Putamen (tissue), 1 donor: ENCODE data around the gene METTL24.
"Not testable (repeated sequence)": the region's sequence is repeated elsewhere in the genome, so short reads cannot be mapped to it uniquely, and the experiment has no call there.

ENCODE experiments used
- DNase-seq: peaks from one replicate; pipeline ENCODE4 v3.0.0-alpha.2; 2016; ENCODE audit warnings: low spot score

Gene METTL24

DNA sequence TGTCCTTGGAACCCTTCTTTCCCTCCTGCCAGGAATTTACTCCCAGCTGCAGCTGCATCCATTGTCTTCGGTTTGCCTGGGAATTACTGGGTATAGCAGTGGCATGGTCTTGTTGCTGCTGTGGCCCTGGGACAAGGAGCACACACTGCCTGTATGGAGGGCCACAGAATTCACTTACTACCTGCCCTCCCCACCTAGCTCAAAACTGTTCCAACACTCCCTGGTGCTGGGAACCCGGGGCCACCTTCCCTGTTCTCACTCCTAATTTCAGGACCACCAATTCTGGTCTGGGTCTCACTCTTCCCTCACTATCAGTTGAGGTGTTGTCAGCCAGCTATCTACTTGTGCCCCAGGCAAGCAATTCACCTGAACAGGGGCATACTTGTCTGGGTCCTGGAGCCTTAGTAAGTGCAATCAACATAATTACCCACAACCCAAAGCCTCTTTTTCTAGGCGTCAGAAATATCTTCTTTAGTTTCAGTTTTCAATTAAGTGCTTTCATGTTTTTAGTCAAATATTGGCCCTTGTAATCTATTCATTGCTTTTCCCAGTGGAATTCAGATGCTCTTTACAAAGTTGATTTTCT is 47.2 kb downstream of the METTL24 start:
- no peak for DNase-seq

DNA sequence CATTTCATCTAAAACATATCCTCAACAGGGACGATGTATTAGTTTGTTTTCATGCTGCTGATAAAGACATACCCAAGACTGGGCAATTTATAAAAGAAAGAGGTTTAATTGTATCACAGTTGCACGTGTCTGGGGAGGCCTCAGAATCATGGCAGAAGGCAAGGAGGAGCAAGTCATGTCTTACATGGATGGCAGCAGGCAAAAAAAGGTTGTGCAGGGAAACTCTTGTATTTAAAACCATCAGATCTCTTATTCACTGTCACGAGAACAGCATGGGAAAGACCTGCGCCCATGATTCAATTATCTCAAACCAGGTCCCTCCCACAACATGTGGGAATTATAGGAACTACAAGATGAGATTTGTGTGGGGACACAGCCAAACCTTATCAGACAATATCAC is 48.7 kb downstream of the METTL24 start:
- not testable (repeated sequence) for DNase-seq

DNA sequence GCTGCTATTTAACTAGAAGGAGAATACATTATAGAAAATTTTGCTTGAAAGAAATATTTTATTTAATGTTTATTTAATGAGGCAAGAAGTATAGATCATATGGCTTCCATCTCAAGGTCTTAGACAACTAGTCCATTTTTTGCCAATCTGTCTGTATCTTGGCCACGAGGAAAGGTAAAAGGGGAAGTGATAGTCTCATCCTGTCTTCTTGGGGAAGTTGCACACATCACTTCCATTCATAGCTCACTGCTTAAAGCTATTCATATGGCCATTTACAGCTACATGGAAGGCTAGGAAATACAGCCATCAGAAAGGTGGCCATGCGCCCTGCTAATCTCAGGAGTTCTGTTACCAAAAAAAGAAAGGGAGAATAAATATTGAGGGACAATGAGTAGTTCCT is 50.8 kb downstream of the METTL24 start:
- no peak for DNase-seq

DNA sequence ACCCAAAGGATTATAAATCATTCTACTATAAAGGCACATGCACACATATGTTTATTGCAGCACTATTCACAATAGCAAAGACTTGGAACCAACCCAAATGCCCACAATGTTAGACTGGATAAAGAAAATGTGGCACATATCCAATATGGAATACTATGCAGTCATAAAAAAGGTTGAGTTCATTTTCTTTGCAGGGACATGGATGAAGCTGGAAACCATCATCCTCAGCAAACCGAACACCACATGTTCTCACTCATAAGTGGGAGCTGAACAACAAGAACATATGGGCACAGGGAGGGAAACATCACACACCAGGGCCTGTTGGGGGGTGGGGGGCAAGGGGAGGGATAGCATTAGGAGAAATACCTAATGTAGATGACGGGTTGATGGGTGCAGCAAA is 52.3 kb downstream of the METTL24 start:
- DNase-seq = not testable (repeated sequence)

DNA sequence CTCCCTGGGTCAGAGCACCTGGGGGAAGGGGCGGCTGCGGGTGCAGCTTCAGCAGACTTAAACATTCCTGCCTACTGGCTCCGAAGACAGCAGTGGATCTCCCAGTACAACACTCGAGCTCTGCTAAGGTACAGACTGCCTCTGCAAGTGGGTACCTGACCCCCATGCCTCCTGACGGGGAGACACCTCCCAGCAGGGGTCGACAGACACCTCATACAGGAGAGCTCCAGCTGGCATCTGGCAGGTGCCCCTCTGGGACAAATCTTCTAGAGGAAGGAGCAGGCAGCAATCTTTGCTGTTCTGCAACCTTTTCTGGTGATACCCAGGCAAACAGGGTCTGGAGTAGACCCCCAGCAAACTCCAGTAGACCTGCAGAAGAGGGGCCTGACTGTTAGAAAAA is 54.5 kb downstream of the METTL24 start:
- not testable (repeated sequence) for DNase-seq

DNA sequence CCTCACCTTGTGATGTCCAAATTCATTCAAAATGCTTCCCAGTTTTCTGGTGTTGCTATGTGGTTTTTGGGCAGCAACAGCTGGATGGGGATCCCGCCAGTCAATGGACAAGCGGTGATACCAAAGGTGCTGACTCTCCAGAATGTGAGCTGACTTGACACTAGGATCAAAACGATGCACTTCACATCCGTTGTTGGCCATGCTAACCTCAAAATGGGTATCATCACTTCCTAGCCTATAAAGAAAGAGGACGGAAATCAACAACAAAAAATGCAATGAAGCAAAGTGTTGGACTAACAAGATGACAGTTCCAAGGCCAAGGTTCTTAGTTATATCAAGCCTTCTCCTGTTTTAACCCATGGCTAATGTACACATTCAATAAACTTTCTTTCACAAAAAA is 59.2 kb downstream of the METTL24 start:
- DNase-seq = no peak

DNA sequence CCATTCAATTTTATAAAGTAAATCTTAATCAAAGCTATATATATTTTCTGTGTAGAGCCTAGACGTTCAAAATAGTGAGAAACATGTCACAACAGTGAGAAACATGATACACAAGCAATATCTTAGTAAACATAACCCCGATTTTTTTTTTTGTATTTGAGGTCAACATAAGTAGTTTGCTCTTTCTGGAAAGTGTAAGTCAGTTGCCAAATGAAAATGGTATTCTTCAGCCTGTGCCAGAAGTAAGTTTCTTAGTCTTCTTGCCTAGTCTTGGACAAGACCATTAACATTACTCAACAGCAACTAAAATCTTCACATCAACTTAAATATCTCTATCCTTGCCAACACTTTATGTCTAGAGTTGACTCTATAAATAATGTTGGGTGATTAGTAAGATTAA is 59.7 kb downstream of the METTL24 start:
- no peak for DNase-seq

DNA sequence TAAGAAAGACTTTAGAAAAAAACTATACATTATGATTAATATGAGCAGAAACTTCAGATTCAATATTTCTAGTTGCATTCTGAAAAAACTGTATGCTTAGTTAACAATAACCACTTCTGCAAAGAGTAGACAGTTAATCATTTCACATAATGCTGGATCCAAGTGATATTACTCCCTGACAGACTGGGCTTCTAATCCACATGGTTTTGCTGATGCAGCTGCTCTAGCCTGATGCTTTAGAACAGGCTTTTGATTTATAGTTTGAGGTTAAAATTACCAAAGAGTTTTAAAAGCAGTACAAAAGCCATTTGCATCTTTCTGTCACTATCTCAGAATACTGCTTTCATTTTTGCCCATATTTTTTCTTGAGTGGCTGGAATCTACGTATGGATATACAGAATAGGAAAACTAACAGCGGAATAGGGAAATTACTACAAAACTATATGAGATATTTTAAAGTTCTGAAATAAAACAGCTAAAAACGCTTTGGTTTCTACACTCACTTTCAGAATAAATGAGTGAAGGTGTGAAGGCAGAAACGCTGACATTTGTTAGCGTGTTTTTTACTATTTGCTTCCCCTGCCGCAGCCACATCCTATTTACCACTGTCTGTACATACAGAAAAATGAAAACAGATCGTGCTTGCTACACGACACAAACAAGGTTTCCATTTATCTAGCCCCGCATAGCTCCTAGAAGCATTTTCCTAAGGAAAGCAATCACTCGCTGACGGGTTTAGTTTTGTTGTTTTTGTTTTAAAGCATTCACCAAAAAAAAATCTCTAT is 61.7 kb downstream of the METTL24 start:
- no peak for DNase-seq

DNA sequence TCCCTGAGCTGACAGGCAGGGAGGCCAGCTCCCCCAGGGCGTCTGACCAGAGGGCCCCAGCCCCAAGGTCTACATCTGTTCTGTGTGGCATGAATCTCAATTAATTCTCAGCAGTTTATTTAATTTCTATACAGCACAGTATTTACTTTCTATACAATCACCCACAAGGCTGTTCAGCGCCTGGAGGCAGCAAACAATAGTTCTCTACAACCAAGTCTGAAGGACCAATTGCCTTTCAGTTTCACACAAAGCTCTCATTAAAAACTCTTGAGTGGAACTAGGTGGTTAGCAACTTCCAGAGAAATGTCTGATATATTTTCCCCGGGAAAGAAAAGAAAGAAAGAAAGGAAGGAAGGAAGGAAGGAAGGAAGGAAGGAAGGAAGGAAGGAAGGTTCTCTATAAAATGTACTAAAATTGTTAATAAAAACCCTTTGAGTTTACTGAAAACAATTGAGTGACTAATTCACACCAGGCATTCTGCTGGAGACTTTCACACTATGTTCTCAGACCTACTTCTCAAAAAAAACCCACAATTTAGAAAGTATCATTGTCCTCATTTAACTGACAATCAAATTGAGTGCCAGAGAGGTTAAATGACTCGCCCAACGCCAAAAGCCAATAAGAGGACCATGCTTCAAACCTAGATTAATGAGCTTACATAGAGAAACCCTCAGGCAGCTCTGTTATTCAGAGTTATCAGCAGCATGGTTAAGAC is 62.5 kb downstream of the METTL24 start:
- no peak for DNase-seq

DNA sequence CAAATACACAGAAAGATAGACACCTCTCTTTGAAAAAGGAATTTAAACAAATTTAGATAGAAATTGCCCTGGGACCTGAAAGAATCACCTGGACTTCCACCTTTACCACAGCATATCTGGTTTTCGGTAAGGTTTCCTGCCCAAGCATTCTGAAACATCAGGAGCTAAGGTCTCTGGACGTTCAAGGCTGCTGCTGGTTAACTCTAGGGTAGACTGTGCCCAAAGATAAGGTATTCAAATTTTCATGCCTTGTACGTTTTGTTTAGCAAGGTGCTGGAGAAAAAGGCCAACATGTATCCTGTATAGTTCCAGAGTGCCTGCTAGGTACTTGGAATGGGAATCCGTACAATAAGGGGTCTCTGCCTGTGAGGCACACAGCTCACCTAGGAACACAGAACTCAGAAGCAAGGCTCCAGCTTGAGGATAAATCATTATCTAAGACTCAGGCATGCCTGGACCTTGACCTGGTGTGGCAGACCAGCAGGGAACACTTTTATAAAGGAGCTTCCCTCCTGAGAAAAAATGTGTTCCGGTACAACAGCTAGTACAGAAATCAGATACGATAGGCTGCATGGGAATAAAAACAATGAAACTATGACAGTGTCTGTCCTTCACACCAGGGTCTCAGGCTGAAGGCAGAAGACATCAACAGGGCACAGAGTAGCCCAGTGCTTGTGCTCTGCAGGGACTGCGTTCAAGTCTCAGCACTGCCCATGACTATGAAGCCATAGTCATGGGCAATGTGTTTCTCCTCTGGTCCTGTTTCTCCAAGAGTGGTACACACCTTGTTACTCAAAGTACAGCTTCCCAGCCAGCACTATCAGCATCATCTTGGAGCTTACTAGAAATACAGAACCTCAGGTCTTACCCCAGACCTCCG is 70.4 kb downstream of the METTL24 start:
- DNase-seq = no peak

DNA sequence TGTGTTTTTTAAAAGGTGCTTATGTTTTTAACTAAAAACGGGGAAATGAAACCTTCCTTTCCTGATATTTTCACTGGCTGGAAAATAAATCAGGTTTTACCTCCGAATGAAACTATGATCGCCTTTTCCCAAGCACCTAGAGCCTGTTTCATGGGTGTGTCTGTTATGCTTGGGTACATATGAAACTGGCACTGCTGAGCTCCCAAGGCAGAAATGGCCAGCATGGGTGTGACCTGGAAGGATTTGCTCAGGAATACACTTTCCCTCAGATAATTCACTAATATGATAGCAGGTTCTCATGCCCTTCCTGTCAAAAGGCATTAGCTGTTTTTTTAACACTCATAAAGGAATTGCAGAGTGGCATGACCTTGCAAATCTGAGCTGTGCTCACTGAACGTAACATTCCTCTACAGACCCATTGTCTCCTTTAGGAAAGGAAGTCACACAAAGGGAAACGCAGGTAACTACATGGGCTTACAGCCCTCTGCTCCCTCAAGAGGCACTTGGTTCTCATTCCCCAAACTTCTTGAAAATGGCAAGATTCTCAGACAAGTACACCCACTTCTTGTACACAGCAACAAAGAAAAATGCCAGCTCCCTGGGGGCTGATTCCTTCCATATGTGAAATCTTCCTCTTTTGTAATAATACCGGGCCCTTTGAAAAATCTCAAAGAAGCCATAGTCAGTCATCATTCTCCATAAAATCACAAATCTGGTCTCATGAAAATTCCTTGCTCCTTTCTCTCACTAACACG is 72.7 kb downstream of the METTL24 start:
- DNase-seq = no peak

DNA sequence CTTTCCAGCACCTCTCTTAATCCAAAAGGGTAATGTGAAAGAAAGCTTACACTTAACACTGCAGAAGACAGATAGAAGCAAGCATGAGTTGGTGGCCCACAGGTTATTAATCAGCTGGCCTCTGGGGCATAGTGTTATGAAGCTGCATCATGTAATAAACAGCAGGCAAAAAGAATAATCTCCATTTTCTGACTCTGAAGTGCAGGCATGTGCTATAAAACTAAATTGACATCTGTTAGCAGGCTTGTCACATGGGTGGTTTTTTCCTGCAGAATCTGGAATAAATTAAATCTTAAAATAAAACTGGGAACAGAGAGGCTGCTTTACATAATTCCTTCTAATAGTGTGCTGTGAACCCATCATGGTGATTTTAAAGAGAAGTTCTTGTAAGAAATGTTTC is 73.3 kb downstream of the METTL24 start:
- DNase-seq = peak; percentile 69

DNA sequence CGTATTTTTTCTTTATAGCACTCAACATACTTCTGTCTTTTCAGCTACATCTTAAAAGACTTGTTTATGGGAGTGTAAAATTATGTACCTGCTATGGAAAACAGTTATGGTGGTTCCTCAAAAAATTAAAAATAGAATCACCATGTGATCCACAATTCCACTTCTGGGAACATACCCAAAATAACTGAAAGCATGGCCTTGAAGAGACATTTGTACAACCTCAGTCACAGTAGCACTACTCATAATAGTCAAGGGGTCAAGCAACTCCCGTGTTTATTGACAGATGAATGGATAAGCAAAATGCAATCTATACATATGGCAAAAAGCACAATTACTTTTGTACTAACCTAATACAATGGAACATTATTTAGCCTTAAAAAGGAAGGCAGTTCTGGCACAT is 74.5 kb downstream of the METTL24 start:
- no peak for DNase-seq

DNA sequence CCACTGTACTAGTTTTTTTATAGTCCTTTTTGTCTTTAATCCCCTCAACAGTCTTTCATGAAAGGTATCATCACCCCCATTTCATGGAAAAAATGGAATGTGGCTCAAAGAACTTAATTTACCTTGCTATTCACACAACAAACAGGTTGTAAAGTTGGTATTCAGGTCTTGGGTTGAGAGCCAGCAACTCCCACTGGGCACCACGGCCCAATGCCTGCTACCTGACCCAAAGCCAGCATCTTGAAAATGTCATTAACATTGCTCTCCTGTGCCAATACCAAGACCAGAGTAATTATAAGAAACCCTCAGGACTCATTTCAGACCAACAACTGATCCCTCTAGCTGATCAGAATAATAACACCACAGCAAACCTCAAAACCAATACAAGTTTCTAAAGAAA is 75.7 kb downstream of the METTL24 start:
- DNase-seq = no peak

DNA sequence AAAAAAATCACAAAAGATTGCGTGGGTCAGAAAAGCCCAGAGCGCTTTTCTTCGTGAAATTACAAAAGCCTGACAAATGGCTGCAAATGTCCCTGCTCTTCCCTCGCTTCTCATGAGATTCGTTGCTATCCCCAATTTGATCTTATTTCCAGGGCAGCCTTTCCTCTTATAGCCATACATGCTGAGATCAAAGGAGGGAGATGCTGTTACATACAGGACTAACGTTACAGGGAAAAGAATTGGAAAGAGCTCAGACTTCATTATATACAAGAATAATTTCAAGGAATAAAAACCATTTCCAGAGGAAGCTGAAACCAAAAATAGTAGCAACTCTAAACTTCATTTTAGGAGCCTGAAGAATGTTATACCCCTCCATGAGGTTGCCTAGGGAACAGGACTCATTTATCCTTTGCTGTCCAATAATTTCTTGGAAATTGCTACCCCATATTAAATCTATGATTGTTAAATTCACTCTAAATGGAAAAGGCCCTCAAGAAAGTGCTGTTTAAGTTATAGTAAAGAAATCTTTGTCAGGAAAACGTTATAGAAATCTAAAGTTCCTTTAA is 81.0 kb downstream of the METTL24 start:
- DNase-seq = no peak

DNA sequence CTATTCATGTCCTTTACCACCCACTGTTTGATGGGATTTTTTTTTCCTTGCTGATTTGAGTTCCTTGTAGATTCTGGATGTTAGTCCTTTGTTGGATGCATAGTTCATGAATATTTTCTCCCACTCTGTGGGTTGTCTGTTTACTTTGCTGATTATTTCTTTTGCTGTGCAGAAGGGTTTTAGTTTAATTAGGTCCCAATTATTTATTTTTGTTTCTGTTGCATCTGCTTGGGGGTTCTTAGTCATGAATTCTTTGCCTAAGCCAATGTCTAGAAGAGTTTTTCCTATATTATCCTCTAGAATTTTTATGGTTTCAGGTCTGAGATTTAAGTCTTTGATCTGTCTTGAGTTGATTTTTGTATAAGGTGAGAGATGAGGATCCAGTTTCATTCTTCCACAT is 85.4 kb downstream of the METTL24 start:
- DNase-seq = not testable (repeated sequence)

DNA sequence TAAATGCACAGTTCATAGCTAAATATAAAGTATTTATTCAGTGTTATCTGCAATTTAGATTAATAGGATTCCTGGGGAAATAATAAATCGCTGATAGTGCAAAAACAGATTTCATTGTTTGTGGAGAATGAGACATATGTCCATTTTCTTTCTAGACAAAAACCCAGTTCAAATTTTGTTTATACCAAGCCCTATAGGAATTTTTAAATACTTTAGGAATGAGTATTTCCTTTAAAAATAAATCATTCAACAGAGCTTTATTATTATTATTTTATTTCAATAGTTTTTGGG is 86.5 kb downstream of the METTL24 start:
- DNase-seq = no peak

DNA sequence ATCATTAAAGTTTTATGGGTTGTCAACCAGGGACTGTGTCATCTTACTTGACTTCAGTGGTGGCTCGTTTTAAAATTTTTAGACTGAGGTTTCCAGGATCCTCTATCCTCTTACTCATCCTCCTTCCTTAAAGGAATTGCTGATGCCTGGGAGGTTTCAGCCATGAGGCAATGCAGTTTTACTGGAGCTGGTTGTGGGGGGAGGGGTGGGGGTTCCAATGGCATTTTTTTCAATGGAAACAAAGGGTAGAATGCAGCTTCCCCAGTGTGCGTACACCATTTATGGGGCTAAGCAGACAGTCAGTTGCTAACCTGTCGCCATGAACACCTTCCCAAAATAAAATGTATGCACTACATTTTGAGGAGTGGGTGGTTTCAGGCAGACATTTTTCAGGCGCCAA is 88.0 kb downstream of the METTL24 start:
- no peak for DNase-seq

DNA sequence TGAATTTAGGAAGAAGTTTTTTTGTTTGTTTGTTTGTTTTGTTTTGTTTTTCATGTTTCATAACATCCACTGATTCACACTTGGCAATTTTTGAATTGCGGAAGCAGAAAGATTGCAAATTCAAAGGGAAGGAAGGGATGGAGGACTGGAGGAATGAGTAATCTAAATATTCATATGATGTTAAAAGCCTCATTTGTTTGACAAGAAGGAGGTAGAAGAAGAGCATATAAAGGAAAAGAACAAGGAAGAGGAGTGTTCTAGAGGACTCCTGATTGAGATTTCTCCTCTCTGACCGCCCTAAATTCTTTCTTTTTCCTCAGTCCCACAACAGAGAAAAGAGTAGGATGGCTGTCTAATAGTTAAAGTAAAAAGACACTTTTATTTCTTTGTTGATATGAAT is 88.5 kb downstream of the METTL24 start:
- DNase-seq = no peak

DNA sequence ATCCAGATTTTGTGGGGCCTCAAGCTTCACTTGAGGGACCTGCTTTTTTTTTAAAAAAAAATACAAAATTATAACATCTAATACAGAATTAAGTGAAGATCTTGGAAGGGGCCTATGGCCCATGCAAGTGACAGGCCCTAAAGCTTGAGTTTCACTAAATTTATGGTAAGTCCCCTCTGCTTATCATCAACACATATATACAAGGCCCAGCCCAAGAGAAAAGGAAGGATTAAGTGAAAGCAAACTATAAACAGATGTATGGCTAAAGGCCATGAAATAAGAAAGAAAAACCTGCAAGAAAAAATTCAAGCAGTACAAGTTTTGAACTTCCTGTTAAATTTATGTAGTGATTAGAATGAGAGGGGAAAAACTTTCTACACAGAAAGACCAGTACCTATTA is 91.2 kb downstream of the METTL24 start:
- no peak for DNase-seq

DNA sequence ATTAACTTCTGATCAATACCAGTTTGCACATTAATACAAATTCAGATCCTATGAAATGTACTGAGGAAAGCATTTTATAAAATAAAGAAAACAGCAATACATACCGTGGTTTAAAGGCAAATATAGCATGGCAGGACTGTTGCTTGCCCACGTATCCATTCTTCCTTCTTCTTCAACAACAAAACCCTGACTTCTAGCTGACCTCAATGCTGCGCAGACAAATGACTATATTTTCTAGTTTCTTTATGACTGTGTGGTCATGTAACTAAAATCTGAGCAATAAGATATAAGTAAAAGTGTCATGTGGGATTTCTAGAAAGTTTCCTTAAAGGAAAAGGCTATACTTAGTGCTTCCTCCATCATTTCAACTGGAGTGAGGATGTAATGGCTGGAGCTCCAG is 92.9 kb downstream of the METTL24 start:
- no peak for DNase-seq
